K562 (cell line): Measurements from ENCODE around the gene CIAO3. TPM values are rescaled to one million over a fixed set of nuclear protein-coding genes. Genes with fewer than 3 reads are reported as not detected.

Experiments
- ATAC-seq: fragments of 200-7000 bp; cut with Tn5 transposase; 3 replicates; pipeline ENCODE4 v1.9.1; 2020; ENCODE audit warnings: moderate library complexity
- BruUV-seq: library from RNA; stranded (reverse); fragments of 400-500 nt; replicated peaks from 2 replicates; lab custom pipeline; 2021; lab: Mats Ljungman, UMichigan
- CTCF ChIA-PET: fragments of 300-600 bp; formaldehyde crosslinking; extraction: SDS; loops from one replicate; lab custom pipeline; 2021; ENCODE audit warnings: low intra/inter-chr PET ratio; lab: Yijun Ruan, JAX
- POLR2A ChIA-PET: fragments of 300-600, 350-650 bp; sonication (Branson Sonifier 250); formaldehyde crosslinking; extraction: SDS; loops from one replicate; lab custom pipeline; 2021; ENCODE audit warnings: antibody characterized with exemption, inconsistent platforms; lab: Yijun Ruan, JAX
- DNase-seq, 4 experiments: peaks; one replicate each; pipeline versions ENCODE4 v3.0.0 to v3.0.0-alpha.2; 2011 to 2018; ENCODE audit warnings: low spot score in 3 of 4, mixed read lengths in 3 of 4; ENCODE audit errors: extremely low read depth in 1 of 4
- FAIRE-seq: peaks from 2 replicates; lab custom pipeline; 2011; peaks lifted over from hg19 to GRCh38; lab: Jason Lieb, UNC
- H2AFZ ChIP-seq: 2 replicates; pipeline ENCODE4 v1.6.0; 2011; ENCODE audit warnings: low read depth, low read length, control low read depth, inconsistent platforms
- H3K27ac ChIP-seq: fragments of 200-600 bp; 3 replicates; pipeline ENCODE4 v1.8.0; 2011; ENCODE audit warnings: low read depth, mild to moderate bottlenecking, control low read depth, inconsistent platforms, low read length, moderate library complexity, mixed read lengths; ENCODE audit errors: extremely low read depth
- H3K27me3 ChIP-seq, 2 experiments: fragments of 300-600 bp in 1 of 2; 2 replicates in 1 of 2; 3 replicates in 1 of 2; pipeline versions ENCODE4 v1.6.0 to v1.8.0; 2011; ENCODE audit warnings: inconsistent platforms in 2 of 2, low read length in 2 of 2, mild to moderate bottlenecking in 1 of 2, mixed read lengths in 1 of 2, moderate library complexity in 1 of 2; ENCODE audit not compliant: control insufficient read depth in 2 of 2, insufficient read depth in 2 of 2
- H3K36me3 ChIP-seq: fragments of 300-600 bp; 3 replicates; pipeline ENCODE4 v1.8.0; 2011; ENCODE audit warnings: mild to moderate bottlenecking, low read length, inconsistent platforms; ENCODE audit not compliant: control insufficient read depth, insufficient read depth
- H3K4me1 ChIP-seq, 2 experiments: fragments of 200-600 bp in 1 of 2; replicated peaks in 1 of 2; 2 replicates in 1 of 2; 3 replicates in 1 of 2; pipeline versions ENCODE4 v1.5.1 to v1.8.0; 2011; ENCODE audit warnings: inconsistent platforms in 2 of 2, low read length in 2 of 2, mild to moderate bottlenecking in 1 of 2, mixed read lengths in 1 of 2, moderate library complexity in 1 of 2; ENCODE audit not compliant: control insufficient read depth in 2 of 2, insufficient read depth in 2 of 2
- H3K4me2 ChIP-seq: 2 replicates; pipeline ENCODE4 v1.6.1; 2011; ENCODE audit warnings: low read length, control low read depth, inconsistent platforms, mixed read lengths; ENCODE audit not compliant: insufficient read depth
- H3K4me3 ChIP-seq: fragments of 200-600 bp; sonication (generic), shearing (Covaris generic); 2 replicates; pipeline ENCODE4 v1.5.1; 2016; ENCODE audit warnings: control low read depth, inconsistent platforms
- H3K79me2 ChIP-seq: fragments of 200-600 bp; 3 replicates; pipeline ENCODE4 v1.8.0; 2011; ENCODE audit warnings: low read length, inconsistent platforms; ENCODE audit not compliant: control insufficient read depth, insufficient read depth
- H3K9ac ChIP-seq, 2 experiments: 2 replicates each; pipeline versions ENCODE4 v1.6.0 to v1.6.1; 2011; ENCODE audit warnings: low read depth in 2 of 2, low read length in 2 of 2, control low read depth in 1 of 2, inconsistent platforms in 1 of 2, mild to moderate bottlenecking in 1 of 2, mixed read lengths in 1 of 2; ENCODE audit not compliant: insufficient read depth in 1 of 2
- H3K9me1 ChIP-seq: one replicate; pipeline ENCODE4 v1.6.0; 2011; ENCODE audit warnings: inconsistent platforms, mild to moderate bottlenecking, low read length, moderate library complexity; ENCODE audit not compliant: control insufficient read depth, insufficient read depth
- H3K9me3 ChIP-seq: replicated peaks from 2 replicates; pipeline ENCODE4 v1.5.1; 2011; ENCODE audit warnings: low read depth, low read length, inconsistent platforms; ENCODE audit not compliant: control insufficient read depth, insufficient read depth
- H4K20me1 ChIP-seq: replicated peaks from 2 replicates; pipeline ENCODE4 v1.6.1; 2011; ENCODE audit warnings: low read length, inconsistent platforms, mixed read lengths; ENCODE audit not compliant: control insufficient read depth, insufficient read depth
- EHMT2 ChIP-seq: fragments of 450-650 bp; IDR thresholded peaks from 2 replicates; pipeline ENCODE4 v1.6.1; 2018; ENCODE audit warnings: antibody characterized with exemption
- FIP1L1 ChIP-seq: fragments of 200-400 bp; formaldehyde crosslinking; IDR thresholded peaks from 2 replicates; pipeline ENCODE4 v1.6.1; 2018; ENCODE audit warnings: mild to moderate bottlenecking, low read depth, low read length; ENCODE audit not compliant: poor library complexity, severe bottlenecking
- HLTF ChIP-seq: fragments of 450-650 bp; IDR thresholded peaks from 2 replicates; pipeline ENCODE4 v1.6.1; 2016
- MIER1 ChIP-seq: fragments of 450-650 bp; IDR thresholded peaks from 2 replicates; pipeline ENCODE4 v1.6.1; 2016; ENCODE audit warnings: antibody characterized with exemption, mild to moderate bottlenecking, low read depth
- REST ChIP-seq, 2 experiments: fragments of 450-650 bp; formaldehyde crosslinking in 1 of 2; IDR thresholded peaks; 2 replicates each; pipeline versions ENCODE4 v1.4.0 to v1.6.1; 2014 to 2020; ENCODE audit warnings: mild to moderate bottlenecking in 2 of 2, borderline replicate concordance in 1 of 2, low read depth in 1 of 2
- SMARCE1 ChIP-seq: fragments of 450-650 bp; IDR thresholded peaks from 2 replicates; pipeline ENCODE4 v1.7.1; 2016; ENCODE audit warnings: mild to moderate bottlenecking
- WGBS: fragments of 100-300 bp; shearing (Covaris generic); methylation state at CpG from one replicate; pipeline ENCODE4 v1.1.6; 2016; ENCODE audit warnings: low coverage, mixed read lengths; ENCODE audit not compliant: insufficient coverage; ENCODE audit errors: missing lambda C conversion rate; 5-methylcytosine and 5-hydroxymethylcytosine counted together
- in situ Hi-C: fragments of 300-500 bp; cut with MboI; formaldehyde crosslinking; loops from 4 replicates; pipeline ENCODE4 v1.15.0; 2018; ENCODE audit warnings: inconsistent platforms, mixed read lengths
- intact Hi-C: fragments of 100-400 bp; cut with micrococcal nuclease; formaldehyde crosslinking; loops from 2 replicates; pipeline ENCODE4 v1.14.2; 2022
- polyA plus RNA-seq, 8 experiments: library from polyadenylated mRNA; depleted of rRNA in 4 of 8; stranded (reverse) in 5 of 8; unstranded in 3 of 8; fragments of >200 nt; fragmentation: Nextera tagmentation in 2 of 8; fragmentation: Illumina TruSeq in 1 of 8; extraction: Ambion mirVana in 2 of 8; extraction: Trizol in 1 of 8; gene quantifications; 2 replicates each; pipeline versions ENCODE4 v1.2.1 to v1.2.3, GENCODE V29; 2011 to 2014; ENCODE audit warnings: inconsistent platforms in 1 of 8, missing spikeins in 1 of 8
- total RNA-seq, 7 experiments: library from RNA; depleted of rRNA in 6 of 7; stranded (reverse); fragments of >200 nt in 6 of 7; fragmentation: Illumina TruSeq in 2 of 7; extraction: Trizol in 2 of 7; gene quantifications; 2 replicates each; pipeline versions ENCODE4 v1.2.1 to v1.2.3, GENCODE V29; 2011 to 2021; ENCODE audit warnings: low replicate concordance in 1 of 7

The CIAO3 gene
- total and polyA plus RNA-seq, 9 of the 15 experiments (the other 6 are each of a cell fraction or from before 2014, with no cell fraction given) = 2.2 to 35.6 (median 18.7) TPM

GRCh38 chr16:704552-705380 lies 36.0 kb downstream of the CIAO3 start:
- Histone ChIP-seq H3K36me3 (no peaks in the 10 kb centered on the region), H3K9ac (0 out of 4 replicates have a peak overlapping the region, but pooled peaks of 1 of the 2 experiments have one; percentile 26), H3K27ac (no peak overlapping the region), H3K9me3 (no peaks in the 10 kb centered on the region), H3K27me3 (peaks cover 8 to 59% of the 10 kb centered on the region in 2 experiments; a peak in 4 of 5 replicates), H3K4me3 (no peak overlapping the region), H2AFZ (no peak overlapping the region), H3K4me1 (peaks cover 0 to 65% of the 10 kb centered on the region in 2 experiments; a peak in 3 of 5 replicates), H3K4me2 (no peak overlapping the region), H3K9me1 (peaks cover 6% of the 10 kb centered on the region), H3K79me2 (no peaks in the 10 kb centered on the region), H4K20me1 (peaks cover 41% of the 10 kb centered on the region)
- intact Hi-C loops (no loop called here), in situ Hi-C loops (no loop called here)
- TF ChIP-seq REST (IDR thresholded peaks at IDR 0.05; ENCODE audit: borderline replicate concordance) (peak; percentile 81), REST (CRISPR knock-in tag; IDR thresholded peaks at IDR 0.05; ENCODE audit: low read depth) (0 out of 2 replicates have a peak, but pooled peaks have one; percentile 56), HLTF (no peak), EHMT2 (peak; percentile 73; the same call in 1 of the 2 replicates), MIER1 (0 out of 2 replicates have a peak, but pooled peaks have one; percentile 29), FIP1L1 (peak; percentile 34), SMARCE1 (no peak)
- no peak for FAIRE-seq
- DNase-seq = no peak
- BruUV-seq = no TSS peak
- 38% methylated on average over 37 of the region's 50 CpGs for WGBS
- ChIA-PET POLR2A (interaction anchor here (1.1 to 1.4 kb wide), 2 partner anchors 16 to 36 kb away, joined by 3 to 5 read pairs; partner anchors contain the start of genes ANTKMT and CIAO3), CTCF (no interaction called here)
- ATAC-seq = peak; percentile 23; the same call in 2 of the 3 replicates
